Astrocyte of the cerebellum (primary cell): Measurements from ENCODE around the gene PRM1.

Experiments used
- DNase-seq: peaks from one replicate; pipeline ENCODE4 v3.0.0-alpha.2; 2011; ENCODE audit warnings: low read depth
- H3K4me3 ChIP-seq: 2 replicates; pipeline ENCODE4 v1.5.1; 2011; ENCODE audit warnings: mild to moderate bottlenecking, low read depth, low read length, moderate library complexity
- in situ Hi-C: cut with HindIII; loops from 2 replicates; pipeline ENCODE4 v1.10.0; 2017; ENCODE audit warnings: low sequenced_read_pairs
- TF ChIP-seq, protein P1 (sequence below): IDR thresholded peaks from 2 replicates; pipeline ENCODE4 v1.5.1; 2012; ENCODE audit warnings: low read length, low read depth, moderate library complexity, mild to moderate bottlenecking; ENCODE audit errors: missing control alignments

PRM1 gene

DNA sequence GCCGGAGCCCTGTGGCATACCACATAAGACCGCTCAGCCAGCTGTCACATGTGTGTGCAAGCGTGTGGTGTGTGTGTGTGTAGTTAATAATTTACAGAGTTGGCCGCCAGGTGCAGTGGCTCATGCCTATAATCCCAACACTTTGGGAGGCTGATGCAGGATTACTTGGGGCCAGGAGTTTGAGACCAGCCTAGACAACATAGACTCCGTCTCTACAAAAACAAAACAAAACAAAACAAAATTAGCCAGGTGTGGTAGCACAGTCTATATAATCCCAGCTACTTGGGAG lies 45.5 kb downstream of the PRM1 start:
- DNase-seq, result no peak
- no peak overlapping the region for H3K4me3 ChIP-seq
- in situ Hi-C loops, result no loop called here
- TF ChIP-seq, protein P1, sequence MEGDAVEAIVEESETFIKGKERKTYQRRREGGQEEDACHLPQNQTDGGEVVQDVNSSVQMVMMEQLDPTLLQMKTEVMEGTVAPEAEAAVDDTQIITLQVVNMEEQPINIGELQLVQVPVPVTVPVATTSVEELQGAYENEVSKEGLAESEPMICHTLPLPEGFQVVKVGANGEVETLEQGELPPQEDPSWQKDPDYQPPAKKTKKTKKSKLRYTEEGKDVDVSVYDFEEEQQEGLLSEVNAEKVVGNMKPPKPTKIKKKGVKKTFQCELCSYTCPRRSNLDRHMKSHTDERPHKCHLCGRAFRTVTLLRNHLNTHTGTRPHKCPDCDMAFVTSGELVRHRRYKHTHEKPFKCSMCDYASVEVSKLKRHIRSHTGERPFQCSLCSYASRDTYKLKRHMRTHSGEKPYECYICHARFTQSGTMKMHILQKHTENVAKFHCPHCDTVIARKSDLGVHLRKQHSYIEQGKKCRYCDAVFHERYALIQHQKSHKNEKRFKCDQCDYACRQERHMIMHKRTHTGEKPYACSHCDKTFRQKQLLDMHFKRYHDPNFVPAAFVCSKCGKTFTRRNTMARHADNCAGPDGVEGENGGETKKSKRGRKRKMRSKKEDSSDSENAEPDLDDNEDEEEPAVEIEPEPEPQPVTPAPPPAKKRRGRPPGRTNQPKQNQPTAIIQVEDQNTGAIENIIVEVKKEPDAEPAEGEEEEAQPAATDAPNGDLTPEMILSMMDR, result no peak

GRCh38 chr16:11234884-11235702 lies 46.0 kb downstream of the PRM1 start:
- TF ChIP-seq, protein P1, result no peak
- no peak for DNase-seq
- in situ Hi-C loops, result no loop called here
- H3K4me3 ChIP-seq, result no peak overlapping the region

GRCh38 chr16:11233727-11234376 lies 47.3 kb downstream of the PRM1 start:
- TF ChIP-seq, protein P1, result no peak
- DNase-seq, result no peak
- no peak overlapping the region for H3K4me3 ChIP-seq
- in situ Hi-C loops, result no loop called here

- no peak overlapping the region for H3K4me3 ChIP-seq
- no peak for DNase-seq
- in situ Hi-C loops, result no loop called here
- TF ChIP-seq, protein P1, result no peak
Observed at GRCh38 chr16:11232852-11233726, 48.0 kb downstream of the PRM1 start.

DNA sequence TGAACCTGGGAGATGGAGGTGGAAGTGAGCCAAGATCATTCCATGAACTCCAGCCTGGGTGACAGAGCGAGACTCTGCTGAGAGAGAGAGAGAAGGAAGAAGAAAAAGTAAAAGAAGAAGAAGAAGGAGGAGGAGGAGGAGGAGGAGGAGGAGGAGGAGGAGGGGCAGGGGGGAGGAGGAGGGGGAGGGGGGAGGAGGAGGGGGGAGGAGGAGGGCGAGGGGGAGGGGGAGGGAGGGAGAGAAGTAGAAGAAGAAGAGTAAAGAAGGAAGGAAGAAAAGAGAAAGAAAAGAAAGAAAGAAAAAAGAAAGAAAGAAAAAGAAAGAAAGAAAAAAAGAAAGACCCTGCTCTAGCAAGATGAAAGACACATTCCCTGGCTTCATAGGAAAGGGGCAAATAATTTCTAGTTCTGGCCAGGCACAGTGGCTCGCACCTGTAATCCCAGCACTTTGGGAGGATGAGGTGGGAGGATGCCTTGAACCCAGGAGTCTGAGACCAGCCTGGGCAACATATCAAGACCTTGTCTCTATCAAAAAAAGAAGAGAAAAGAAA lies 48.8 kb downstream of the PRM1 start:
- no peak for DNase-seq
- TF ChIP-seq, protein P1, result no peak
- H3K4me3 ChIP-seq, result no peak overlapping the region
- in situ Hi-C loops, result no loop called here

GRCh38 chr16:11231367-11231970 lies 49.7 kb downstream of the PRM1 start:
- TF ChIP-seq, protein P1, result no peak
- H3K4me3 ChIP-seq, result no peak overlapping the region
- DNase-seq, result no peak
- in situ Hi-C loops, result no loop called here
